ENCODE results near the gene COL4A4.

The COL4A4 gene

GRCh38 chr2:226978300-226978699 lies 185.7 kb downstream of the COL4A4 start:
- DNase-seq, result no peak

GRCh38 chr2:226977775-226978190 lies 186.2 kb downstream of the COL4A4 start:
- DNase-seq, result no peak

- no peak for DNase-seq
Measured at GRCh38 chr2:226973816-226974215, 190.2 kb downstream of the COL4A4 start.

DNA sequence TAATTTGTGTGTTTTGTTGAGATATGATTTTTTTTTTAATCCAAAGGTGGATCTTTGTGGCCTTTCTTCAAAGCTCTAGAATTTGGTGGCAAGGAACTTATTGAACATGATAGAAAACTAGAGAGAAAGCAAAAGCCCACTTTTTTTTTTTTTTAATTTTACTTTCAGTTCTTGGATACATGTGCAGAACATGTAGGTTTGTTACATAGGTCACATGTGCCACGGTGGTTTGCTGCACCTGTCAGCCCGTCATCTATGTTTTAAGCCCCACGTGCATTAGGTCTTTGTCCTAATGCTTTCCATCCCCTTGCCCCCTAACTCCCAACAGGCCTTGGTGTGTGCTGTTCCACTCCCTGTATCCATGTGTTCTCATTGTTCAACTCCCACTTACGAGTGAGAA lies 192.2 kb downstream of the COL4A4 start:
- DNase-seq, result no peak

DNA sequence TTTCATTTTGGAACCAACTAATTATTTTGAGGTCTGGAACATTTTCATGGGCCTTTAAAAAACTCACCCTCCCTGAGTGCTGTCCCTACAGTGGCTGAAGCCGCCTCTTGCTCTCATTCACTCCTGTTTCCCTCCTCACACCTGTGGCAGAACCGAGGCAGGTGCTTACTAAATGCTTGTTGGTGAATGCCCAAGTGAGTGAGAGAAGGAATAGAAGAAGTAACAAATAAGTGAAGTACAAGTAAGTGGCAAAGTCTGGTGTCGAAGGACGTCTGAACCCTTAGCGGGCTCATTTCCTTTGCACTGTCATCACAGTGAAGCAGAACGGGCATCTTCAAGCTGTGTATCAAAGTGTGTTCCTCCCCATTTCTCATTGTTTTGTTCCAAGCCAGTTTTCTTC lies 192.9 kb downstream of the COL4A4 start:
- no peak for DNase-seq

- no peak for DNase-seq
Measured at GRCh38 chr2:226970362-226970761, 193.6 kb downstream of the COL4A4 start.

- no peak for DNase-seq
Measured at GRCh38 chr2:226969417-226970080, 194.5 kb downstream of the COL4A4 start.

GRCh38 chr2:226965376-226965775 lies 198.6 kb downstream of the COL4A4 start:
- DNase-seq, result no peak

DNA sequence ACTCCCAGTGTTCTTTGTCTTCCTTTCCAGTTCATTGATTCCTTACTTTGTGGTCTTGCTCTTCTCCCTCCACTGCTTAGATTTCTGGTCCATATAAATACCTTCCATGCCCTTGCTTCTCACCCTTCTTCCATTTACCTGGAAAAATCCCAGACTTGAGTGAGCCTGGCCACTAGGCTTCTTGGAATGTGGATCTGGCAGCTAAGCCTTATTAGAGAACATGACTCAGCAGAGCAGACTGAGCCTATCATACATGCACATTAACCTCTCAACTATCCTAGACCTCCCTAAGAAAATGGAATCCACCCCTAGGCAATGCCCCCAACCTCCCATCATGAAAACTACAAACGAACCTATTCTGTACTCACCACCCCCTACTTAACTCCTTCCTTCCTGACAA lies 200.5 kb downstream of the COL4A4 start:
- DNase-seq, result no peak

DNA sequence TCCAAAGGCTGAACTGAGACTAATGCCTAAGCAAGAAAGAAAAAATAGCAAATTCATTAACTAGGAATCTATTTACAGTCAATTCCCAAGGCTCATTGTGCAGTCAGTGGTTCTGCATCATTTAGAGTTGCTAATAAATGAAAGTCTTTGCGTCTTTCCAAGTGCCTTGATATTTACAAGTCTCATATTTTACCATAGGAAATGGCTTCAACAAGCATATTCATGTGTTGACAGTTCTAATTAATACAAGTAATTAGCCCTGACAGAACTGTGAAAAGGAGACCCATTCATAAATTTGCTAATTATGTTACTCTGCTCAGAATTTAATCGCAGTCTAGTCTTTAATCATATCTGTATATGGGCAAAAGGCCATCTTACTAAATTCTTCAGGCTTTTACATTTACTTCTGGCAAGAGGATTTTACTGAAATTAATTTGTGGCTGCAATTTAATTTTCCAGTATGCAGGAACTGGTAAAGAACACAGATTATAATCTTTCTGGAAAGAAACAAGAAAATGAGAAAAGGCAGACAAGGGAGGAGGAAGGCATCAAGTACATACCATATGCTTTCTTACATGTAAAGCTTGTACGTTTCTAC lies 201.7 kb downstream of the COL4A4 start:
- DNase-seq, result no peak

GRCh38 chr2:226959418-226959817 lies 204.6 kb downstream of the COL4A4 start:
- no peak for DNase-seq

DNA sequence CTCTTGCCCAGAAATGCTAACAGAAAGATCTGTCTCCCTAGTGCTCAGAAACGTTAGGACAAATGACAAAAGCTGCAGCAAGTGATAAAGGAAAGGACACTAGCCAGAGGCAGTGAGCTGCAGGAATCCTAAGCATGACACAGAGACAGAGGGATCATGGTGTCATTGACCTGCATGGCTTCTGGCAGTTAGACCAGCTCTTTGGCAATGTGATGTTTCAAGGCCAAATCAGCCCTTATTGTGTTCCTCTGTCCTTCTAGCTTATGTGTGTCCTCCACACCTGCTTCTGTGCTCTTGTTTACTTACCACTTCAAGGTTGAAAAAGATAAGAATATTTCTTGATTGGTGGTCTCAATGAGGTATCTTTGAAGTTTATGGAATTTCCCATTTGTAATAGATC lies 207.3 kb downstream of the COL4A4 start:
- no peak for DNase-seq

DNA sequence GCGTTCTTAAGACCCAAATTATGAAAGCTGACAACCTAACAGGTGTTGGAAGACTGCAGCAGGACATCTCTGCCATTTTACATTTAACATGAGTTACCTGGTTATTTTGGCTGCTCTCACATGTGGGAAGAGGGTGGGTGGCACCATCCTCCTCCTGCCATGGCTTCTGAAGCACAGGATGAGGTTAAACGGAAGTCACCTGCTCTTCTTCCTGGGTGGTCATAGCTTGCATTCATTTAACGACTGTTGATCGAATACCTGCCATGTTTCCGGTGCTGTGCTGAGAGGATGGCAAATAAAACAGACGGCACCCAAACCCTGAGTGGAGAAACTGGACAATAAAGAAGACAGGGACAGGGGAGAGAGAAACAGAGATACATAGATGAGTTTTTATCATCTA lies 210.2 kb downstream of the COL4A4 start:
- no peak for DNase-seq

DNA sequence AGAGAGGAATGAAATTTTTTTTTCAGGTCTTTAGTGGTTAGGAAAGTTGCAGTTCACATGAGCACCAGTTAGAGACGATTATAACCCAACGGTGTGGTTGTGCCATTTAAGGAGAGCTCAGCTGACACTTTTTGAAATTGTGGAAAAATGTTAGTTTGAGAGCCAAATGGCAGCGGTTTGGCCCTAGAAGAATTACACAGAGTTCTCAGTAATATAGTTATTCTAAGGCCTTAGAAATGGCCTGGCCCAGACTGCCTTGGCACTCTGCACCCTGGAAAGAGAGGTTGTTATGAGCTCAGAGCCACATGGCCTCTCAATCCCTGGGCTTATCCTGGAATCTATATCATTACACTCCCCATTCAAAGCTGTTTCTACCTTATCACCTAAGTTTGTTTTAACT lies 210.8 kb downstream of the COL4A4 start:
- DNase-seq, result no peak
